ENCODE results near the gene SULT4A1. TPM values are rescaled to one million over a fixed set of nuclear protein-coding genes. Genes with fewer than 3 reads are reported as not detected.

Gene SULT4A1
- total and polyA plus RNA-seq, 2 of the 8 experiments (the other 6 are each of a cell fraction or from before 2014, with no cell fraction given): 9.1 to 11.8 TPM

GRCh38 chr22:43885786-43886185 is 23.5 kb upstream of the SULT4A1 start:
- Histone ChIP-seq H3K9ac (replicated peaks in 1 of 4; ENCODE audit: extremely low read depth in 1 of 4, low read depth in 3 of 4, low read length in 3 of 4) (no peak overlapping the region), H3K27me3 (replicated peaks in 1 of 4; ENCODE audit: control insufficient read depth in 3 of 4, extremely low read depth in 1 of 4, insufficient read depth in 3 of 4, low read length in 3 of 4) (peaks cover 0 to 4% (median 1%) of the 10 kb centered on the region in 4 experiments; a peak in 3 of 7 replicates), H2AFZ (ENCODE audit: low read length) (no peak overlapping the region), H4K5ac (ENCODE audit: insufficient read length, low read depth, low read length) (no peak overlapping the region), H3K4me1 (replicated peaks in 1 of 4; ENCODE audit: control insufficient read depth in 3 of 4, insufficient read depth in 4 of 4, low read length in 3 of 4) (peaks cover 0 to 7% (median 3%) of the 10 kb centered on the region in 4 experiments; a peak in 5 of 7 replicates), H3K36me3 (ENCODE audit: control insufficient read depth in 2 of 4, insufficient read depth in 4 of 4, low read length in 3 of 4) (0 out of 8 replicates have a peak, but pooled peaks cover 0 to 2% (median 0%) of the 10 kb centered on the region in 4 experiments), H3K23me2 (ENCODE audit: low read depth, low read length) (no peaks in the 10 kb centered on the region; the same call in 1 of the 2 replicates), H3K23ac (ENCODE audit: insufficient read length) (no peak overlapping the region), H4K8ac (ENCODE audit: extremely low read depth, insufficient read depth, low read length) (no peak overlapping the region), H2BK15ac (ENCODE audit: low read length) (no peak overlapping the region), H2BK12ac (ENCODE audit: low read depth, low read length) (no peak overlapping the region), H3K27ac (ENCODE audit: low read depth, low read length) (no peak overlapping the region), H4K91ac (replicated peaks; ENCODE audit: insufficient read length, low read length) (no peak overlapping the region), H2BK5ac (ENCODE audit: low read depth, low read length) (no peak overlapping the region), H3K4ac (replicated peaks; ENCODE audit: insufficient read length, low read depth, low read length) (no peak overlapping the region), H2AK5ac (ENCODE audit: low read depth, low read length) (no peak overlapping the region), H3K79me2 (ENCODE audit: control insufficient read depth in 1 of 2, insufficient read depth in 2 of 2, low read length in 2 of 2) (no peaks in the 10 kb centered on the region), H4K20me1 (replicated peaks in 1 of 2; ENCODE audit: control insufficient read depth in 1 of 2, insufficient read depth in 2 of 2, low read length in 2 of 2) (peaks cover 0 to 15% of the 10 kb centered on the region in 2 experiments), H3K79me1 (ENCODE audit: low read depth, low read length) (no peaks in the 10 kb centered on the region), H3K4me2 (ENCODE audit: insufficient read depth in 1 of 2, low read depth in 2 of 2, low read length in 2 of 2) (no peak overlapping the region), H3K56ac (replicated peaks; ENCODE audit: insufficient read length, low read depth, low read length) (no peak overlapping the region), H3K14ac (ENCODE audit: insufficient read length) (no peak overlapping the region), H3K4me3 (ENCODE audit: extremely low read depth in 1 of 4, insufficient read depth in 2 of 4, low read depth in 3 of 4, low read length in 4 of 4) (no peak overlapping the region), H3K18ac (ENCODE audit: extremely low read depth, low read length) (no peak overlapping the region), H3K9me3 (ENCODE audit: insufficient read depth in 2 of 2, low read depth in 1 of 2, low read length in 1 of 2) (no peaks in the 10 kb centered on the region), H2BK120ac (replicated peaks; ENCODE audit: low read depth, low read length) (no peak overlapping the region), H2BK20ac (ENCODE audit: low read length) (no peak overlapping the region)
- ChIA-PET POLR2A (ENCODE audit: partially characterized antibody) (interaction anchor here (1.1 to 1.4 kb wide), 2 partner anchors 11 to 14 kb away, joined by 3 read pairs; no protein-coding TSS in a partner anchor), CTCF (ENCODE audit: partially characterized antibody) (interaction anchor here (0.6 to 7.5 kb wide), 15 partner anchors 9 to 471 kb away, joined by 3 to 226 read pairs (median 5); partner anchors contain the start of gene PNPLA5)
- TF ChIP-seq BRCA1 (IDR thresholded peaks at IDR 0.05; ENCODE audit: low read depth, low read length) (no peak), JUND (IDR thresholded peaks at IDR 0.05; ENCODE audit: low read length) (no peak), KDM1A (IDR thresholded peaks at IDR 0.05; ENCODE audit: borderline replicate concordance, low read length) (no peak), ASH2L (IDR thresholded peaks at IDR 0.05; ENCODE audit: low read length) (no peak)
- FAIRE-seq: no peak
- no peak for DNase-seq (ENCODE audit: low read depth in 1 of 2, low spot score in 2 of 2)
- WGBS, 2 experiments (ENCODE audit: extremely low coverage in 1 of 2, insufficient coverage in 1 of 2, insufficient read length in 1 of 2, insufficient replicate concordance in 2 of 2, low coverage in 1 of 2, low lambda C conversion rate in 2 of 2, missing lambda C conversion rate in 1 of 2): 91% methylated on average over 6 of the region's 6 CpGs; no CpG with 5 or more reads in 1 of the 2 experiments
